ENCODE data around the gene CXorf65. TPM values are rescaled to one million over a fixed set of nuclear protein-coding genes. Genes with fewer than 3 reads are reported as not detected.

CXorf65 gene
- total RNA-seq, 4 donors from 2014 or later = not detected

- no peak for TF ChIP-seq CTCF (IDR thresholded peaks at IDR 0.05)
- DNase-seq (ENCODE audit: low spot score) = no peak
- no peak for ATAC-seq (ENCODE audit: low FRiP score)
These were observed 7.5 kb downstream of the CXorf65 start for GRCh38 chrX:71098951-71099506.

- no peak for ATAC-seq (ENCODE audit: low FRiP score)
- DNase-seq (ENCODE audit: low spot score) = peak; percentile 50
- no peak for TF ChIP-seq CTCF (IDR thresholded peaks at IDR 0.05)
These were observed 8.2 kb downstream of the CXorf65 start for GRCh38 chrX:71098302-71098701.

GRCh38 chrX:71096760-71097032 is 9.8 kb downstream of the CXorf65 start:
- no peak for ATAC-seq (ENCODE audit: low FRiP score)
- DNase-seq (ENCODE audit: low spot score) = no peak
- TF ChIP-seq CTCF (IDR thresholded peaks at IDR 0.05) = no peak

- DNase-seq (ENCODE audit: low spot score) = no peak
- ATAC-seq (ENCODE audit: low FRiP score) = peak; percentile 22
- TF ChIP-seq CTCF (IDR thresholded peaks at IDR 0.05) = no peak
These were observed 10.4 kb downstream of the CXorf65 start for GRCh38 chrX:71095981-71096759.

- peak; percentile 62 for DNase-seq (ENCODE audit: low spot score)
- no peak for TF ChIP-seq CTCF (IDR thresholded peaks at IDR 0.05)
- peak; percentile 86 for ATAC-seq (ENCODE audit: low FRiP score)
These were observed 11.0 kb downstream of the CXorf65 start, which contains the start of gene FOXO4 for GRCh38 chrX:71095555-71095980. Gene FOXO4, plus strand, starts transcription at chrX:71095851. Its CDS starts 678 bp downstream, at chrX:71096529.

GRCh38 chrX:71095033-71095432 is 11.5 kb downstream of the CXorf65 start:
- ATAC-seq (ENCODE audit: low FRiP score) (no peak), DNase-seq (ENCODE audit: low spot score) (no peak)
- TF ChIP-seq CTCF (IDR thresholded peaks at IDR 0.05) = no peak

GRCh38 chrX:71091263-71091662 is 15.3 kb downstream of the CXorf65 start:
- ATAC-seq (ENCODE audit: low FRiP score) = no peak
- TF ChIP-seq CTCF (IDR thresholded peaks at IDR 0.05) = no peak
- DNase-seq (ENCODE audit: low spot score) = no peak

Data from omental fat pad (tissue), 4 donors.